ENCODE data around the gene ACO1.

The ACO1 gene

GRCh38 chr9:32419921-32420320 is 35.5 kb downstream of the ACO1 start:
- peak in 1 of 56 donors; percentile 21 for DNase-seq

DNA sequence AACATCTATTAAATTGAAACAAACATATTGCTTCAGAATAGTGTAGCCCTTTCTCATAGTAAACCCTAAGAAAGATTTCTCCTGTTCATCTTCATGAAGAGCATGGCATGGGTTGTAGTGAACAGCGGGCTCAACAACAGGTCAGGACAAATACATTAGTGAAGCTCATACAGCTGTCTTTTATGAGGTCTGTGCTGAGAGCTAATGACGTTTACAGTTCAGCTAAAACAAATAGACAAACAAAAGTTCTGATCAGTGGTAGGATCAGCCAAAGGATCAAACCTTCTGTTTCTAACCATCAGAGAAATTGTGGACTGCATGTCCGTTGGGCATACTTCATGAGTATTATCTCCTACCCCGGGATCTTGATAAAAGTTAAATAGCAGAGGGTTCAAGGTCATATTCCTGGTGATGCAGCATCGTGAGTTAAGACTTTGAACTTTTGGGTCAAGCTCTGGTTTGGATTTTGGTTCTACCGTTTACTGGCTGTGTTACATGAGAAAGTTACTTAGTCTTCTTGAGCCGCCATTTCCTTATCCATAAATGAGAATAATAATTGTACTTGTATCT is 37.9 kb downstream of the ACO1 start:
- no peak for DNase-seq

DNA sequence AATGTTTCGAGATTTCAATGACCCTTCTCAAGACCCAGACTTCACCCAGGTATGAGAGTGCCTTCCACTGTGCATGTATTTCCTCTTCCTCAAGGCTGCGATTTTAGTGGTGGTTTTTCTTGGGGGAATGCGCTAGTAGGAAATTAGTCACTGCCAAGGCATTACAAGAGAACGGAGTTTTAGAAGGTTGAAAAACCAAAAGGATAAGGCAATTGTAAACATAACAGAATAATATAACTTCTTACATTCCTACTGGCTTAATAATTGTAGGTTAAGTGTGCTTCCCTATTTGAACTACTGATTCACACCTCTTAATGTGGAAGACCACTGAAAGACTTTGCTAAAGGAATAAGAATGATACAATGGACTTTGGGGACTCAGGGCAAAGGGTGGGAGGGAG is 38.9 kb downstream of the ACO1 start:
- no peak for DNase-seq

GRCh38 chr9:32424616-32425015 is 40.2 kb downstream of the ACO1 start:
- no peak for DNase-seq

DNA sequence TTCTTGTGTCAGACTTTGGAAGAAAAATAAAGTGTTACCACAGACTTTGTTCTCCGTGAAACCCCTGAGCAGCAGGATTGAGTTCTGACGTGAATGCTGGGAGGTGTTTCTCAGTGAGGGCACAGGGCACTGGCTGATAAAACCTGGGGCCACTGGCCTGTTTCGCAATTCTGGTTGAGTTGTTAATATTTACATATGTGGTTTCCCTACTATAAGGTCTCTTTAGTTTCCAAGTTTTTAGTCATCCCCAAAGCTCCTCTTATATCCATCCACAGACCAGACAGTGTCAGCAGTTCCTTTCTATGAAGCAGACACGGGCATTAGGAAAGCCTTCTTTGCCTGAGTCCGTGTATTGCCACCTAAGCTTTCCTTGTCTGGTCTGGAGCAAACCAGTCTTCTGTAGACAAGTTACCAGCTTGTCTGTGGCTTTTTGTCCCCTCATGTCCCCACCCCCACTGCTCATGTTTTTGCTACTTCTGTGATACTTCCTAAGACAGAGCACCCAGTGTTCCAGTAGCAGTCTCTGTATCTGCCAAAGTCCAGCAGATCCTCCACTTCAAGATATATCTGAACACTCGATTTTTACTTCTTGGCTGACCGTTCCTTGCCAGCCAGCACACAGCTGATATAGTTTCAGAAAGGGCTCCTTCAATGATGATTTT is 42.0 kb downstream of the ACO1 start:
- peak in 20 of 56 donors; percentile 6 to 49 (median 29) for DNase-seq

- peak in 23 of 56 donors; percentile 6 to 59 (median 26) for DNase-seq
Observed at GRCh38 chr9:32427111-32427873, 42.8 kb downstream of the ACO1 start.

- DNase-seq: no peak
Observed at GRCh38 chr9:32430720-32431119, 46.3 kb downstream of the ACO1 start.

DNA sequence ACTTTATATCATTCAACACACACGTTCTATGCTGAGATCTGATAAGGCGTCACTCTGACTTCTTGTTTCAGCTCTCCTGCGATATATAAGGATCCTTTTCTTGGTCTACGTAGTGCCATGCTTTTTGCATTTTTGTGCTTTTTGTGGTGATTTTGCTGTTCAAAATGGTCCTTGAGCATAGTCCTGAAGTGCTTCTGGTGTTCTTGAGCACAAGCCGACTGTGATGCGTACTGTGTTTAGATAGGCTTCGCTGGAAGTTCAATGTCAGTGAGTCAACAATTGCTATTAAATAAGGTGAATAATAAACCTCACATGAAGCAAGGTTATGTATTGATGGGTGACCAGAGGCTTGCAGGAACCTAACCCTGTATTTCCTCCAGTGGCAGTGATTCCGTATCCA is 46.8 kb downstream of the ACO1 start:
- no peak for DNase-seq

GRCh38 chr9:32431940-32432555 is 47.6 kb downstream of the ACO1 start:
- DNase-seq: peak in 1 of 56 donors; percentile 25

GRCh38 chr9:32434892-32435291 is 50.4 kb downstream of the ACO1 start:
- DNase-seq: no peak

GRCh38 chr9:32441678-32442077 is 57.2 kb downstream of the ACO1 start:
- DNase-seq: no peak

DNA sequence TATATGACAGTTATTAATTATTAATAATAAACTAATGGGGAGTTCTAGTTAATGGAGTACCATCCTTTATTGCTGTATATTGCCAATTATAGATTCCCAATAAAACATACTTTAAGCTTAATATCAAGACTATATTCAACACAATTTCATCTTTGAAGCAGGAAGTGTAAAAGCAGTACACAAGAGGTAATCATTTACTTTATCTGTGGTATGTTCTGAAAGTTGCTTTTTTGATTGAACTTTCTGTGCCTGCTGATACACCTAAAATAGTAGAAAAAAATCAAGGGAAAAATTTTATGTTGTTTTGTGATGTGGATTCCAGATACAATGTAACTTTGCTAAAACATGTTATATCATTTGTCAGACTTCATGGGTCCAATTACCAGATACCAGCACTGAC is 58.0 kb downstream of the ACO1 start:
- DNase-seq: no peak

DNA sequence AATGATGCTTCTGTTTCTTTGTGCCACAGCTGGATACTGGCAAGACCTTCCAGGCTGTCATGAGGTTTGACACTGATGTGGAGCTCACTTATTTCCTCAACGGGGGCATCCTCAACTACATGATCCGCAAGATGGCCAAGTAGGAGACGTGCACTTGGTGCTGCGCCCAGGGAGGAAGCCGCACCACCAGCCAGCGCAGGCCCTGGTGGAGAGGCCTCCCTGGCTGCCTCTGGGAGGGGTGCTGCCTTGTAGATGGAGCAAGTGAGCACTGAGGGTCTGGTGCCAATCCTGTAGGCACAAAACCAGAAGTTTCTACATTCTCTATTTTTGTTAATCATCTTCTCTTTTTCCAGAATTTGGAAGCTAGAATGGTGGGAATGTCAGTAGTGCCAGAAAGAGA is 65.5 kb downstream of the ACO1 start:
- DNase-seq: no peak

DNA sequence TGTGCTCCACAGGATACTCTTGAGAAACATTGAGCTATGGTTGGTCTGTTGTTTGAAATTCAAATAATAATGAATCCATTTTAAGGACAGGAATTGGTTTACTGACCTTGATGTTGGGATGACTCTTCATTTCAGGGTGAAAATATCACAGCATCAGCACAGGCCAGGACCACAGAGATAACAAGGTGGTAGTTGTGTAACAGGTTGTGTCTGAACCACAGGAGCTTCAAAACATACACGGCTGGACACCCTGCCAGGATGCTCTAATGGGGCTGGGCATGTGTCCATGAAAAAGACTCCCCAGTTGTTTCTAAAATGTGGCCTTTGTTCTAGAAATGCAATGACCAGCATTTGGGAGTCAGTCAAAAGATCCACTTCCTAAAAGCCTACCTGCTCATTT is 69.8 kb downstream of the ACO1 start:
- no peak for DNase-seq

DNA sequence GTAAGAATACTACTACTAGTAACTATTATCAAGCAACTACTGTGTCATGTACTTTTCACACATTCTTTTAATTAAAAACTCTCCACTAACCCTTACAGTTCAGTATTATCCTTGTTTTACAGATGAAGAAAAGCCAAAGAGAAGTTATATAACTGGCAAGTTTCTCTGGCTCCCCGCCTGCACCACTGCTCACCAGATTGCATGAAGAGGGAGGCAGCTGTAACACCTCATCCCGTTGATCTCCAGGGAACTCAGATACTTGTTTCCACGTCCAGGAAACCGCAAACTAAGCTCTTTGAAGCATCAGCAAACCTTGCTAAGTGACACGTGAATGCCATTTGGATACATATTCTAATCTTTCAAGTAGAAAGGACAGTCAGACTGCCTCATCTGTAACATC is 71.3 kb downstream of the ACO1 start:
- DNase-seq: no peak

GRCh38 chr9:32456564-32456963 is 72.1 kb downstream of the ACO1 start:
- DNase-seq: no peak

DNA sequence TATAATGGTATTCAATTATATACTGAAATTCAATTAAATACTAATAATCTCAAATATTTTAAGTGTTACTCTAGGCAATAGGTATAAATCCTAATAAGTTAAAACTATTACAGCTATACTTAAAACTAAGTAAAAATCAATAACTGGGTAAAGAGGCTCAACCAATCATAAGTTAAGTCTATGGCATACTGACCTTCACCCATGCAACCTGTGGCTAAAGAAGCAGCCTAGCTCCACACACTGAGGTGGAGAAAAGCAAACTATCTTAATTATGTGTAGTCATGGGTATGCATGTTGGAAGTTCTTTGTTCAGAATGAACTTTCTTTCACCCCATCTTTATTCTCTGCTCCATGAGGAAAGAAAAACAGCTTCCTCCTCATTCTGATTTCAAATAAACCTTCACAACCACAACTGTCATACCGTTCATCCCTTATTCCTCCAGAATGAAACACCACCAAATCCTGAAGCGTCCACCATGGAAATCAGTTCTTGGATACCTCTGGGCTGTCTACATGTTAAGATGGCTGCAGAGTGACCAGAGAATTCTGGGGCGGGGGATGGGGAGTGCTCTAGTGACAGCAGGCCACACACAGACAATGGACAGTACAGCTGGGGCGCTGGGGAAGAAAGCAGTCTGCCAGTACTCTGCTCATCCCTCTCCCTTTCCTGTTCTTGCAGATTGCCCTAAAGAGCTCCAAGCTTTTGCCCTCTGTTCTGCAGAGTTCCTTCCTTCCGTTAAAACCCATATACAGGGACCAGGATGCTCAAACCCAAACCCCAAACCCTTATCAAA is 79.3 kb downstream of the ACO1 start:
- peak in 1 of 56 donors; percentile 3 for DNase-seq

- no peak for DNase-seq
Observed at GRCh38 chr9:32468740-32469139, 84.3 kb downstream of the ACO1 start.

DNA sequence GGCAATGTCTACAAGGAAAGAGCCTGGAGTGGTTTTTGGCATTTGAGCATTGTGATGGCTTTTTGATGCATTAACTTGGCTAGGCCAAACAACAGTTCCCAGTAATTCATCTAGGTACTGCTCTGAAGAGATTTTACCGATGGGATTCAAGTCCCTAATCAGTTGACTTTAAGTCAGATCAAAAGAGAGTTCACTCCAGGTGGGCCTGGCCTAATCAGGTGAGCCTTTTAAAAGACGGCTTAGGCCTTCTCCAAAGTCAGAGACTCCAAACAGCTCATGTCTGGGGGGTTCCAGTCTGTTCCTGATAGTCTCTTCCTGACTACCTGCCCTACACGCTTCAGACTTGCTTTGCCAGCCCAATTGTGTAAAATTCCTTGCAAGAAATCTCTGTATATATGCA is 87.9 kb downstream of the ACO1 start:
- no peak for DNase-seq

- DNase-seq: no peak
Observed at GRCh38 chr9:32483343-32483742, 98.9 kb downstream of the ACO1 start.

GRCh38 chr9:32486839-32487562 is 102.6 kb downstream of the ACO1 start:
- DNase-seq: no peak

All from amygdala (tissue), 56 donors.